HUES48 (cell line): ENCODE results near the gene AP3S1.

Experiments used
- H3K27ac ChIP-seq: one replicate; pipeline ENCODE4 v1.7.0; 2013; ENCODE audit warnings: low read depth, low read length, inconsistent platforms
- H3K27me3 ChIP-seq: 2 replicates; pipeline ENCODE4 v1.6.1; 2013; ENCODE audit warnings: mild to moderate bottlenecking, low read length; ENCODE audit not compliant: control insufficient read depth, insufficient read depth
- H3K36me3 ChIP-seq: 2 replicates; pipeline ENCODE4 v1.6.1; 2013; ENCODE audit warnings: low read length; ENCODE audit not compliant: control insufficient read depth, insufficient read depth
- H3K4me1 ChIP-seq: 2 replicates; pipeline ENCODE4 v1.6.1; 2013; ENCODE audit warnings: mild to moderate bottlenecking, low read length; ENCODE audit not compliant: control insufficient read depth, insufficient read depth
- H3K4me3 ChIP-seq: 2 replicates; pipeline ENCODE4 v1.5.1; 2013; ENCODE audit warnings: mild to moderate bottlenecking, low read depth, low read length
- H3K9ac ChIP-seq: 2 replicates; pipeline ENCODE4 v1.6.1; 2013; ENCODE audit warnings: mild to moderate bottlenecking, low read depth, low read length, moderate library complexity
- H3K9me3 ChIP-seq: 2 replicates; pipeline ENCODE4 v1.6.1; 2013; ENCODE audit warnings: low read length; ENCODE audit not compliant: control insufficient read depth, insufficient read depth

AP3S1 gene

GRCh38 chr5:115940080-115940810 is 98.5 kb downstream of the AP3S1 start:
- H3K27me3 ChIP-seq, result no peaks in the 10 kb centered on the region
- H3K36me3 ChIP-seq, result no peaks in the 10 kb centered on the region
- no peak overlapping the region for H3K27ac ChIP-seq
- no peak overlapping the region for H3K4me3 ChIP-seq
- H3K9me3 ChIP-seq, result no peaks in the 10 kb centered on the region
- H3K9ac ChIP-seq, result no peak overlapping the region
- H3K4me1 ChIP-seq, result peaks cover 8% of the 10 kb centered on the region; the same call in 1 of the 2 replicates

- Histone ChIP-seq H3K27me3 (no peaks in the 10 kb centered on the region), H3K27ac (no peak overlapping the region), H3K4me3 (no peak overlapping the region), H3K4me1 (peaks cover 8% of the 10 kb centered on the region; the same call in 1 of the 2 replicates), H3K9me3 (no peaks in the 10 kb centered on the region), H3K36me3 (no peaks in the 10 kb centered on the region), H3K9ac (no peak overlapping the region)
Measured at GRCh38 chr5:115941051-115941675, 99.4 kb downstream of the AP3S1 start.

- Histone ChIP-seq H3K4me1 (0 out of 2 replicates have a peak, but pooled peaks cover 4% of the 10 kb centered on the region), H3K27ac (no peak overlapping the region), H3K36me3 (no peaks in the 10 kb centered on the region), H3K4me3 (no peak overlapping the region), H3K9me3 (no peaks in the 10 kb centered on the region), H3K27me3 (no peaks in the 10 kb centered on the region), H3K9ac (no peak overlapping the region)
Measured at GRCh38 chr5:115944501-115944900, 102.8 kb downstream of the AP3S1 start.

- H3K4me1 ChIP-seq, result no peaks in the 10 kb centered on the region
- no peak overlapping the region for H3K27ac ChIP-seq
- H3K9ac ChIP-seq, result no peak overlapping the region
- no peaks in the 10 kb centered on the region for H3K27me3 ChIP-seq
- no peaks in the 10 kb centered on the region for H3K9me3 ChIP-seq
- no peak overlapping the region for H3K4me3 ChIP-seq
- no peaks in the 10 kb centered on the region for H3K36me3 ChIP-seq
Measured at GRCh38 chr5:115946655-115947054, 104.9 kb downstream of the AP3S1 start.

GRCh38 chr5:115947260-115947659 is 105.5 kb downstream of the AP3S1 start:
- Histone ChIP-seq H3K9me3 (no peaks in the 10 kb centered on the region), H3K9ac (no peak overlapping the region), H3K36me3 (no peaks in the 10 kb centered on the region), H3K4me3 (no peak overlapping the region), H3K4me1 (no peaks in the 10 kb centered on the region), H3K27ac (no peak overlapping the region), H3K27me3 (no peaks in the 10 kb centered on the region)

GRCh38 chr5:115948091-115948534 is 106.4 kb downstream of the AP3S1 start:
- H3K36me3 ChIP-seq, result no peaks in the 10 kb centered on the region
- H3K4me1 ChIP-seq, result peaks cover 2% of the 10 kb centered on the region; the same call in 1 of the 2 replicates
- H3K9ac ChIP-seq, result no peak overlapping the region
- no peaks in the 10 kb centered on the region for H3K27me3 ChIP-seq
- H3K9me3 ChIP-seq, result no peaks in the 10 kb centered on the region
- H3K27ac ChIP-seq, result no peak overlapping the region
- H3K4me3 ChIP-seq, result no peak overlapping the region

- Histone ChIP-seq H3K27me3 (no peaks in the 10 kb centered on the region), H3K9me3 (no peaks in the 10 kb centered on the region), H3K4me3 (no peak overlapping the region), H3K36me3 (no peaks in the 10 kb centered on the region), H3K9ac (no peak overlapping the region), H3K4me1 (peaks cover 12% of the 10 kb centered on the region), H3K27ac (no peak overlapping the region)
Measured at GRCh38 chr5:115949096-115949495, 107.4 kb downstream of the AP3S1 start.

- H3K27me3 ChIP-seq, result no peaks in the 10 kb centered on the region
- H3K4me3 ChIP-seq, result no peak overlapping the region
- H3K9ac ChIP-seq, result no peak overlapping the region
- peaks cover 18% of the 10 kb centered on the region for H3K4me1 ChIP-seq
- no peaks in the 10 kb centered on the region for H3K9me3 ChIP-seq
- no peak overlapping the region for H3K27ac ChIP-seq
- H3K36me3 ChIP-seq, result no peaks in the 10 kb centered on the region
Measured at GRCh38 chr5:115952588-115952987, 110.9 kb downstream of the AP3S1 start.

GRCh38 chr5:115954144-115954543 is 112.4 kb downstream of the AP3S1 start:
- Histone ChIP-seq H3K9ac (no peak overlapping the region), H3K27ac (peak overlapping the region; percentile 48), H3K4me3 (0 out of 2 replicates have a peak overlapping the region, but pooled peaks have one; percentile 29), H3K9me3 (no peaks in the 10 kb centered on the region), H3K4me1 (peaks cover 18% of the 10 kb centered on the region), H3K36me3 (no peaks in the 10 kb centered on the region), H3K27me3 (no peaks in the 10 kb centered on the region)

GRCh38 chr5:115956957-115957356 is 115.2 kb downstream of the AP3S1 start:
- Histone ChIP-seq H3K4me1 (peaks cover 18% of the 10 kb centered on the region), H3K27me3 (peaks cover 23% of the 10 kb centered on the region), H3K9me3 (no peaks in the 10 kb centered on the region), H3K27ac (no peak overlapping the region), H3K4me3 (no peak overlapping the region), H3K9ac (no peak overlapping the region), H3K36me3 (no peaks in the 10 kb centered on the region)
